C4-2B (cell line): ENCODE measurements around the gene YEATS4.
A peak's percentile ranks its signal among the peaks of the same experiment; 100 is the strongest.

ENCODE experiments used
- H3K27ac ChIP-seq: fragments of 450-650 bp; 2 replicates; pipeline ENCODE4 v1.5.1; 2017
- CTCF ChIP-seq: fragments of 450-650 bp; conservative IDR thresholded peaks from 2 replicates; pipeline ENCODE4 v1.5.1; 2017; ENCODE audit warnings: mild to moderate bottlenecking
- ZFX ChIP-seq: fragments of 450-650 bp; IDR thresholded peaks from 2 replicates; pipeline ENCODE4 v1.6.1; 2017

Gene YEATS4

DNA sequence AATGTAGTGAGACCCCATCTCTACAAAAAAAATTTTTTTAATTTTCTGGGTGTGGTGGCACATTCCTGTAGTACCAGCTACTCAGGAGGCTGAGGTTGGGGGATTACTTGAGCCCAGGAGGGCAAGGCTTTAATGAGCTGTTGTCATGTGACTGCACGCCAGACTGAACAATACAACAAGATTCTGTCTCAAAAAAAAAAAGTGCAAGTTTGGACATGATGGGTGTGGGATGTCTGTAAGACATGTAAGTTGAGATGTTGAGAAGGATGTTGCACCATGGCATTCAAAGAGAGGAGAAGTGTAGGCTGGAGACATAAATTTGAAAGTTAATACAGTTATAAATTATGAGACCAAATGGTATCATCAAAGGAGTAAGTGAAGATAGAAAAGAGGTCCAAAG lies 23.5 kb downstream of the YEATS4 start:
- H3K27ac ChIP-seq: no peak overlapping the region
- TF ChIP-seq CTCF (no peak), ZFX (no peak)

GRCh38 chr12:69385038-69385437 lies 25.5 kb downstream of the YEATS4 start:
- H3K27ac ChIP-seq: no peak overlapping the region
- TF ChIP-seq CTCF: no peak
- no peak for TF ChIP-seq ZFX

- no peak overlapping the region for H3K27ac ChIP-seq
- TF ChIP-seq CTCF (no peak), ZFX (no peak)
These were observed 27.4 kb downstream of the YEATS4 start for GRCh38 chr12:69386921-69387320.

GRCh38 chr12:69388371-69388770 lies 28.8 kb downstream of the YEATS4 start:
- H3K27ac ChIP-seq: no peak overlapping the region
- TF ChIP-seq ZFX (no peak), CTCF (peak; percentile 69)

GRCh38 chr12:69389831-69390230 lies 30.3 kb downstream of the YEATS4 start:
- H3K27ac ChIP-seq: no peak overlapping the region
- TF ChIP-seq ZFX: no peak
- no peak for TF ChIP-seq CTCF

GRCh38 chr12:69392179-69392928 lies 32.8 kb downstream of the YEATS4 start:
- no peak for TF ChIP-seq ZFX
- TF ChIP-seq CTCF: no peak
- H3K27ac ChIP-seq: no peak overlapping the region

- TF ChIP-seq CTCF: no peak
These were observed 36.5 kb downstream of the YEATS4 start for GRCh38 chr12:69396041-69396440.

More at GRCh38 chr12:69396041-69396440, 36.5 kb downstream of the YEATS4 start:
- no peak overlapping the region for H3K27ac ChIP-seq
